HG03280 (cell line): Measurements from ENCODE around the gene COQ3.

Source experiments
- ATAC-seq: cut with Tn5 transposase; IDR thresholded peaks from one replicate; pipeline ENCODE4 v1.9.1; 2021; ENCODE audit warnings: mild to moderate bottlenecking, moderate library complexity; ENCODE audit not compliant: unreplicated experiment

COQ3 gene

GRCh38 chr6:99393698-99394531 is at the start of gene COQ3:
Gene COQ3, minus strand, starts transcription at chr6:99394195. Its CDS starts 16 bp downstream, at chr6:99394179.
- peak; percentile 77 for ATAC-seq

- peak; percentile 88 for ATAC-seq
Observed at GRCh38 chr6:99434702-99435530, 40.9 kb upstream of the COQ3 start.

GRCh38 chr6:99432877-99433276 is 38.9 kb upstream of the COQ3 start:
- ATAC-seq = no peak

GRCh38 chr6:99431901-99432300 is 37.9 kb upstream of the COQ3 start:
- ATAC-seq = no peak

- no peak for ATAC-seq
Observed at GRCh38 chr6:99427988-99428387, 34.0 kb upstream of the COQ3 start.

GRCh38 chr6:99426451-99426757 is 32.4 kb upstream of the COQ3 start:
- no peak for ATAC-seq

GRCh38 chr6:99425647-99426450 is 31.9 kb upstream of the COQ3 start:
- peak; percentile 50 for ATAC-seq

GRCh38 chr6:99424761-99425646 is 31.0 kb upstream of the COQ3 start, which contains the start of gene PNISR:
Gene PNISR, minus strand, starts transcription at chr6:99425308. Its CDS starts 10,649 bp downstream, at chr6:99414659.
- ATAC-seq = peak; percentile 84

- ATAC-seq = no peak
Observed at GRCh38 chr6:99424022-99424421, 30.0 kb upstream of the COQ3 start.

- no peak for ATAC-seq
Observed at GRCh38 chr6:99422912-99423311, 28.9 kb upstream of the COQ3 start.

- ATAC-seq = peak; percentile 85
Observed at GRCh38 chr6:99416892-99417767, 23.1 kb upstream of the COQ3 start.

- ATAC-seq = no peak
Observed at GRCh38 chr6:99416226-99416625, 22.2 kb upstream of the COQ3 start.

GRCh38 chr6:99415446-99415845 is 21.5 kb upstream of the COQ3 start:
- no peak for ATAC-seq

- no peak for ATAC-seq
Observed at GRCh38 chr6:99412065-99412464, 18.1 kb upstream of the COQ3 start.

GRCh38 chr6:99409672-99410071 is 15.7 kb upstream of the COQ3 start:
- ATAC-seq = no peak

- no peak for ATAC-seq
Observed at GRCh38 chr6:99407076-99407475, 13.1 kb upstream of the COQ3 start.

GRCh38 chr6:99402448-99402847 is 8.5 kb upstream of the COQ3 start:
- no peak for ATAC-seq

GRCh38 chr6:99397287-99397686 is 3.3 kb upstream of the COQ3 start:
- ATAC-seq = no peak

GRCh38 chr6:99393366-99393697 is 663 bp downstream of the COQ3 start:
- ATAC-seq = peak; percentile 19
